HepG2 (cell line): Measurements from ENCODE around the gene GPER1. TPM values are rescaled to one million over a fixed set of nuclear protein-coding genes. Genes with fewer than 3 reads are reported as not detected.

Experiments
- ATF6 ChIP-seq: sonication (generic); formaldehyde crosslinking; conservative IDR thresholded peaks from 2 replicates; pipeline ENCODE4 v1.4.0; 2020; ENCODE audit warnings: missing genetic modification reagents
- CENPX ChIP-seq: sonication (generic); formaldehyde crosslinking; IDR thresholded peaks from 2 replicates; pipeline ENCODE4 v1.9.0; 2021; ENCODE audit warnings: mild to moderate bottlenecking, missing genetic modification reagents, moderate library complexity
- DPF2 ChIP-seq: sonication (generic); formaldehyde crosslinking; IDR thresholded peaks from 2 replicates; pipeline ENCODE4 v1.4.0; 2020; ENCODE audit warnings: mild to moderate bottlenecking, low read depth, missing genetic modification reagents, borderline replicate concordance
- E2F1 ChIP-seq: sonication (generic); formaldehyde crosslinking; IDR thresholded peaks from 2 replicates; pipeline ENCODE4 v1.5.0; 2020; ENCODE audit warnings: missing genetic modification reagents
- HMG20A ChIP-seq: IDR thresholded peaks from 2 replicates; pipeline ENCODE4 v1.6.1; 2016; ENCODE audit warnings: borderline replicate concordance
- MED1 ChIP-seq: sonication (generic); formaldehyde crosslinking; IDR thresholded peaks from 2 replicates; pipeline ENCODE4 v1.4.0; 2020; ENCODE audit warnings: missing genetic modification reagents
- MEIS1 ChIP-seq: sonication (generic); formaldehyde crosslinking; IDR thresholded peaks from 2 replicates; pipeline ENCODE4 v1.9.0; 2021; ENCODE audit warnings: mild to moderate bottlenecking, missing genetic modification reagents, moderate library complexity, borderline replicate concordance
- NCOA5 ChIP-seq: sonication (generic); formaldehyde crosslinking; IDR thresholded peaks from 2 replicates; pipeline ENCODE4 v1.4.0; 2020; ENCODE audit warnings: missing genetic modification reagents
- RFX1 ChIP-seq: fragments of 450-650 bp; IDR thresholded peaks from 2 replicates; pipeline ENCODE4 v1.6.1; 2017
- TARDBP ChIP-seq: sonication (generic); formaldehyde crosslinking; IDR thresholded peaks from 2 replicates; pipeline ENCODE4 v1.8.0; 2022; ENCODE audit warnings: mild to moderate bottlenecking, missing genetic modification reagents
- ZBTB25 ChIP-seq: IDR thresholded peaks from 2 replicates; pipeline ENCODE4 v1.6.1; 2018; ENCODE audit warnings: missing genetic modification reagents
- ZBTB40 ChIP-seq, 2 experiments: fragments of 450-650 bp in 1 of 2; sonication (generic) in 1 of 2; formaldehyde crosslinking in 1 of 2; IDR thresholded peaks; 2 replicates each; pipeline versions ENCODE4 v1.6.1 to v1.8.0; 2016 to 2022; ENCODE audit warnings: antibody characterized with exemption in 1 of 2, mild to moderate bottlenecking in 1 of 2, missing genetic modification reagents in 1 of 2
- ZMYM2 ChIP-seq: sonication (generic); formaldehyde crosslinking; IDR thresholded peaks from 2 replicates; pipeline ENCODE4 v1.8.0; 2022; ENCODE audit warnings: mild to moderate bottlenecking, missing genetic modification reagents
- ZNF24 ChIP-seq: fragments of 450-650 bp; IDR thresholded peaks from 2 replicates; pipeline ENCODE4 v1.6.1; 2017; ENCODE audit warnings: antibody characterized with exemption, mild to moderate bottlenecking
- ZNF501 ChIP-seq: sonication (generic); formaldehyde crosslinking; IDR thresholded peaks from 2 replicates; pipeline ENCODE4 v1.5.1; 2020; ENCODE audit warnings: mild to moderate bottlenecking, moderate library complexity, missing genetic modification reagents
- ZNF598 ChIP-seq: sonication (generic); formaldehyde crosslinking; IDR thresholded peaks from 2 replicates; pipeline ENCODE4 v1.5.1; 2020; ENCODE audit warnings: mild to moderate bottlenecking, missing genetic modification reagents, borderline replicate concordance
- polyA plus RNA-seq, 8 experiments: library from polyadenylated mRNA; depleted of rRNA in 3 of 8; stranded (reverse) in 7 of 8; unstranded in 1 of 8; fragments of >200 nt; fragmentation: Illumina TruSeq in 4 of 8; extraction: Trizol in 4 of 8; gene quantifications; 2 replicates each; pipeline versions ENCODE4 v1.2.1 to v1.2.3, GENCODE V29; 2011 to 2016; ENCODE audit warnings: low read depth in 4 of 8, missing spikeins in 1 of 8, mixed read lengths in 1 of 8; ENCODE audit not compliant: insufficient read depth in 1 of 8
- total RNA-seq, 5 experiments: library from RNA; depleted of rRNA; stranded (reverse); fragments of >200 nt; fragmentation: Illumina TruSeq; extraction: Trizol; gene quantifications; 2 replicates each; pipeline ENCODE4 v1.2.3, GENCODE V29; 2016; ENCODE audit warnings: low read depth in 1 of 5

Gene GPER1
- total and polyA plus RNA-seq, 2 of the 13 experiments (the other 11 are each of a cell fraction or from before 2014, with no cell fraction given), result 12.7 to 19.7 TPM

GRCh38 chr7:1101563-1102431 lies 13.9 kb downstream of the GPER1 start (continued):
- TF ChIP-seq ZBTB40 (IDR thresholded peaks at IDR 0.05) (no peak), ZBTB40 (CRISPR knock-in tag; IDR thresholded peaks at IDR 0.05) (no peak), ATF6 (no peak), MED1 (peak; percentile 66), ZNF24 (no peak), ZNF598 (CRISPR knock-in tag) (no peak), ZMYM2 (no peak), CENPX (CRISPR knock-in tag) (no peak), HMG20A (CRISPR knock-in tag) (no peak), E2F1 (no peak), ZBTB25 (CRISPR knock-in tag) (no peak), NCOA5 (no peak), DPF2 (CRISPR knock-in tag) (no peak), ZNF501 (CRISPR knock-in tag) (no peak; the same call in 1 of the 2 replicates), TARDBP (no peak), RFX1 (no peak), MEIS1 (no peak)
